OCI-LY7 (cell line): ENCODE results near the gene TCAP. TPM values are rescaled to one million over a fixed set of nuclear protein-coding genes. Genes with fewer than 3 reads are reported as not detected.

Experiments
- BruUV-seq: library from RNA; stranded (reverse); fragments of 400-500 nt; replicated peaks from 2 replicates; lab custom pipeline; 2021; lab: Mats Ljungman, UMichigan
- CTCF ChIA-PET: fragments of 300-600 bp; sonication (Branson Sonifier 250); formaldehyde crosslinking; loops from one replicate; lab custom pipeline; 2022; ENCODE audit warnings: antibody characterized with exemption; ENCODE audit not compliant: unreplicated experiment; lab: Charles Lee
- POLR2A ChIA-PET: fragments of 300-600 bp; sonication (Branson Sonifier 250); formaldehyde crosslinking; loops from one replicate; lab custom pipeline; 2022; ENCODE audit warnings: antibody characterized with exemption; lab: Charles Lee
- DNase-seq: peaks from one replicate; pipeline ENCODE4 v3.0.0-alpha.2; 2015; ENCODE audit warnings: low spot score
- H2AFZ ChIP-seq: fragments of 200-600 bp; sonication (generic), shearing (Covaris generic); 2 replicates; pipeline ENCODE4 v1.6.1; 2014; ENCODE audit warnings: mild to moderate bottlenecking, antibody characterized with exemption, low read length, moderate library complexity
- H3K27ac ChIP-seq: fragments of 200-600 bp; sonication (generic); 2 replicates; pipeline ENCODE4 v1.5.1; 2014; ENCODE audit warnings: mixed run types, low read depth, mild to moderate bottlenecking, moderate library complexity, low read length, inconsistent platforms; ENCODE audit not compliant: poor library complexity, severe bottlenecking
- H3K36me3 ChIP-seq: fragments of 200-600 bp; sonication (generic); 2 replicates; pipeline ENCODE4 v1.6.1; 2014; ENCODE audit warnings: mild to moderate bottlenecking, antibody characterized with exemption, low read length, moderate library complexity, mixed read lengths; ENCODE audit not compliant: insufficient read depth
- H3K4me1 ChIP-seq: fragments of 200-600 bp; sonication (generic); 2 replicates; pipeline ENCODE4 v1.5.1; 2014; ENCODE audit warnings: mild to moderate bottlenecking, low read length; ENCODE audit not compliant: insufficient read depth, poor library complexity, severe bottlenecking
- H3K4me2 ChIP-seq: fragments of 200-600 bp; sonication (generic); 2 replicates; pipeline ENCODE4 v1.6.1; 2014; ENCODE audit warnings: mild to moderate bottlenecking, low read length
- H3K4me3 ChIP-seq: fragments of 200-600 bp; sonication (generic); 2 replicates; pipeline ENCODE4 v1.5.1; 2014; ENCODE audit warnings: mild to moderate bottlenecking, low read depth, low read length; ENCODE audit not compliant: poor library complexity, severe bottlenecking
- H3K79me2 ChIP-seq: fragments of 200-600 bp; sonication (generic); 2 replicates; pipeline ENCODE4 v1.6.1; 2016; ENCODE audit warnings: low read depth, mild to moderate bottlenecking, low read length, moderate library complexity, mixed read lengths; ENCODE audit not compliant: insufficient read depth
- H3K9me2 ChIP-seq: fragments of 200-600 bp; sonication (generic); 2 replicates; pipeline ENCODE4 v1.6.1; 2016; ENCODE audit warnings: mild to moderate bottlenecking, low read length, mixed read lengths; ENCODE audit not compliant: insufficient read depth
- H3K9me3 ChIP-seq: fragments of 200-600 bp; sonication (generic); 2 replicates; pipeline ENCODE4 v1.6.1; 2014; ENCODE audit warnings: mild to moderate bottlenecking, mixed run types, low read length, mixed read lengths
- H4K20me1 ChIP-seq: fragments of 200-600 bp; sonication (generic); 2 replicates; pipeline ENCODE4 v1.6.1; 2014; ENCODE audit warnings: mild to moderate bottlenecking, antibody characterized with exemption, low read length, moderate library complexity, mixed read lengths; ENCODE audit not compliant: insufficient read depth
- CTCF ChIP-seq: fragments of 200-600 bp; sonication (generic); conservative IDR thresholded peaks from 2 replicates; pipeline ENCODE4 v1.5.1; 2014; ENCODE audit warnings: mild to moderate bottlenecking, antibody characterized with exemption, low read length, moderate library complexity, mixed read lengths
- EZH2phosphoT487 ChIP-seq: fragments of 200-600 bp; sonication (generic); IDR thresholded peaks from 2 replicates; pipeline ENCODE4 v1.6.1; 2018; ENCODE audit warnings: low read depth, borderline replicate concordance, mild to moderate bottlenecking, mixed run types, antibody characterized with exemption, low read length, moderate library complexity, mixed read lengths
- intact Hi-C: fragments of 100-400 bp; cut with micrococcal nuclease; formaldehyde crosslinking; loops from one replicate; pipeline ENCODE4 v1.10.0; 2022; ENCODE audit not compliant: unreplicated experiment
- total RNA-seq, 2 experiments: library from RNA; depleted of rRNA in 1 of 2; stranded (reverse); fragments of >200 nt in 1 of 2; shearing (Covaris generic) in 1 of 2; gene quantifications; 2 replicates each; pipeline ENCODE4 v1.2.3, GENCODE V29; 2014 to 2022

The TCAP gene
- total RNA-seq, 2 experiments from 2014 or later = 1.5 to 2.7 TPM

- intact Hi-C loops = no loop called here
- Histone ChIP-seq H3K79me2 (no peaks in the 10 kb centered on the region), H3K36me3 (no peaks in the 10 kb centered on the region; the same call in 1 of the 2 replicates), H3K9me2 (no peaks in the 10 kb centered on the region), H3K27ac (peak overlapping the region; percentile 23), H3K4me1 (peaks cover 27% of the 10 kb centered on the region), H3K4me2 (peak overlapping the region; percentile 78), H3K9me3 (no peaks in the 10 kb centered on the region), H2AFZ (peak overlapping the region; percentile 87), H4K20me1 (no peaks in the 10 kb centered on the region), H3K4me3 (peak overlapping the region; percentile 65)
- DNase-seq = peak; percentile 77
- CTCF ChIA-PET = no interaction called here
- BruUV-seq = no TSS peak
- POLR2A ChIA-PET = interaction anchor here (0.6 to 0.7 kb wide), 3 partner anchors 10 to 171 kb away, joined by 3 read pairs; partner anchors contain the start of gene NEUROD2
- TF ChIP-seq EZH2phosphoT487 = no peak
Observed at GRCh38 chr17:39617446-39618245, 47.5 kb upstream of the TCAP start.

GRCh38 chr17:39618246-39618913 is 46.8 kb upstream of the TCAP start:
- Histone ChIP-seq H3K27ac (no peak overlapping the region), H3K4me1 (peaks cover 32% of the 10 kb centered on the region), H4K20me1 (no peaks in the 10 kb centered on the region), H3K9me2 (no peaks in the 10 kb centered on the region), H3K36me3 (no peaks in the 10 kb centered on the region; the same call in 1 of the 2 replicates), H3K4me2 (peak overlapping the region; percentile 78), H2AFZ (peak overlapping the region; percentile 87; the same call in 1 of the 2 replicates), H3K4me3 (peak overlapping the region; percentile 65), H3K9me3 (no peaks in the 10 kb centered on the region), H3K79me2 (no peaks in the 10 kb centered on the region)
- CTCF ChIA-PET = no interaction called here
- DNase-seq = peak; percentile 21
- BruUV-seq = no TSS peak
- POLR2A ChIA-PET = interaction anchor here (0.6 to 0.7 kb wide), 2 partner anchors 44 to 137 kb away, joined by 3 to 5 read pairs; no protein-coding TSS in a partner anchor
- TF ChIP-seq EZH2phosphoT487 = no peak
- intact Hi-C loops = no loop called here

GRCh38 chr17:39618956-39619785 is 46.0 kb upstream of the TCAP start:
- H4K20me1 ChIP-seq = no peaks in the 10 kb centered on the region
- H3K36me3 ChIP-seq = no peaks in the 10 kb centered on the region; the same call in 1 of the 2 replicates
- TF ChIP-seq CTCF = no peak
- TF ChIP-seq EZH2phosphoT487 = no peak
- H3K27ac ChIP-seq = no peak overlapping the region
- no peaks in the 10 kb centered on the region for H3K9me3 ChIP-seq
- peak overlapping the region; percentile 78 for H3K4me2 ChIP-seq
- ChIA-PET POLR2A (interaction anchor here (0.5 to 0.6 kb wide), 3 partner anchors 45 to 466 kb away, joined by 3 to 5 read pairs (median 3); no protein-coding TSS in a partner anchor), CTCF (no interaction called here)
- H2AFZ ChIP-seq = peak overlapping the region; percentile 87; the same call in 1 of the 2 replicates
- H3K4me1 ChIP-seq = peaks cover 37% of the 10 kb centered on the region
- peak; percentile 22 for DNase-seq
- H3K9me2 ChIP-seq = no peaks in the 10 kb centered on the region
- BruUV-seq = no TSS peak
- intact Hi-C loops = no loop called here
- H3K79me2 ChIP-seq = no peaks in the 10 kb centered on the region
- no peak overlapping the region for H3K4me3 ChIP-seq
